HG02885 (cell line): ENCODE results near the gene TMEM219.

ENCODE experiments used
- ATAC-seq: cut with Tn5 transposase; IDR thresholded peaks from one replicate; pipeline ENCODE4 v1.9.1; 2021; ENCODE audit warnings: mild to moderate bottlenecking; ENCODE audit not compliant: unreplicated experiment, poor library complexity

Gene TMEM219

DNA sequence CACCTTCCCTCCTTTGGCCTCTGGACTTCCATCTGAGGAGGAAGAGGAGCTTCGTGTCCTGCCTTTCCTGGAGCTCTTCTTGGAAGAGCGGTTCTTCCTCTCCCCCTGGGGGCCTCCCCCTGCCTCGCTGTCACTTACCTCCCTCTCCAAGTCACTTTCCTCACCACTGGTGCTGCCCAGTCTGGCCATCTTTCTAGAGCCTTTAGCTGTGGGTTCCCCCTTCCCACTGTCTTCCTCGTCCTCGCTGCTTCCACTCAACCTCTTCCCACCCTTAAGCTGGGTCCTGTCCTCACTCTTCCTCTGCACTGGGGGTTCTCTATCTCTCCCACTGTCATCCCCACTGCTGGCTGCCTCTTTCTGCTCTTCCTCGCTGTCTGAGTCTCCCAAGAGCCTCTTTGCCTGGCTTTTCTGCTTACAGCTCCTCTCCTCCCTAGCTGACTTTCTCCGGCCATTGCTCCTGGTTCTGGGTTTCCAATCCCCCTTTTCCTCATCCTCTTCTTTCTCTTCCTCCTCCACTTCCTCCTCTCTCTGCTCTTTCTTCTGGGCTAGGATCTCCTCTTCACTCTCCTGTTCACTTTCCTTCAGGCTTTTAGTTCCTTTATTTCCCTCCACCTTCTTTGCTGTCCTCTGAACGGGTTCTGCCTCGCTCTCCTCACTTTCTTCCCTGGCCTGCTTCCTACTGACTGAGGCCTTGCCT, 32.2 kb downstream of the TMEM219 start:
- ATAC-seq = no peak

- ATAC-seq = peak; percentile 34
These were observed 32.9 kb downstream of the TMEM219 start for GRCh38 chr16:29994600-29995323.

GRCh38 chr16:29995324-29995910, 33.5 kb downstream of the TMEM219 start, which contains the start of gene HIRIP3:
HIRIP3 (minus strand) TSS chr16:29995617; CDS start chr16:29995605, 12 bp downstream.
- peak; percentile 55 for ATAC-seq

DNA sequence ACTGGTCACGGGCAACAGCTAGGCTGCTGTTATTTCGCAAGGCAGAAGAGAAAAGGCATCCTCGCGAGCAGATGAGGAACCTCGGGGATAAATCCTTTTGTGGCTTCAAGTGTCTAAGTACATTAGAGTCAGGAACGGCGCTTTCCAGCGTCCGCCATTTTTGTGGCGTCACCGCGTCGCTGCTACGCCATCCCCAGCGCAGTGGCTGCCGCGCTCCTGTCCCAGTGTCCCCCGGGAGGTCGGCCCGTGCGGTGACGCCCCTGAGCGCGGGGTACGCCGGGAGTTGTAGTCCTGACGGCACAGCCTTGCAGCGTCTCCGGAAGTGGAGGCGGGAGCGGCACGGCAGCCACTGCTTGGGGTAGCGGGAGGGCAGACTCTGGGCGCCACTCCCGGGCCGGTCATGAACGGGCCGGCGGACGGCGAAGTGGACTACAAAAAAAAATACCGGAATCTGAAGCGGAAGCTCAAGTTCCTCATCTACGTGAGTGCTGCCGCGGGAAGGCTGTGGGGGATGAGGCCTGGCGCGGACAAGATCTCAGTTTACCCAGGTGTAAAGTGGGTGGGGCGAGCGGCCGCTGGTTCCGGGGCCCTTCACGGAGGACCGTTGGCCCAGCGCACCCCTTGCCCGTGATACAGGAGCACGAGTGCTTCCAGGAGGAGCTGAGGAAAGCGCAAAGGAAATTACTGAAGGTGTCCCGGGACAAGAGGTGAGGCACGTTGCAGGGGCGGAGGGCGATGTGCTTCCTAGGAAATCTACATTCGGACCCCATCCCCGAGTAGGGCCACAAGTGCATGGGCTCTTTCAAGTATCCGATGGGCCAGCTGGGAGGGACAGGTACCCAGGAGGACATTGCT, 34.3 kb downstream of the TMEM219 start, which contains the start of gene INO80E:
INO80E (plus strand) TSS at position 331 of the 855 bp plus-strand sequence; CDS start at position 401, 70 bp downstream.
- ATAC-seq = peak; percentile 95

GRCh38 chr16:29996766-29997250, 34.9 kb downstream of the TMEM219 start:
- ATAC-seq = no peak

DNA sequence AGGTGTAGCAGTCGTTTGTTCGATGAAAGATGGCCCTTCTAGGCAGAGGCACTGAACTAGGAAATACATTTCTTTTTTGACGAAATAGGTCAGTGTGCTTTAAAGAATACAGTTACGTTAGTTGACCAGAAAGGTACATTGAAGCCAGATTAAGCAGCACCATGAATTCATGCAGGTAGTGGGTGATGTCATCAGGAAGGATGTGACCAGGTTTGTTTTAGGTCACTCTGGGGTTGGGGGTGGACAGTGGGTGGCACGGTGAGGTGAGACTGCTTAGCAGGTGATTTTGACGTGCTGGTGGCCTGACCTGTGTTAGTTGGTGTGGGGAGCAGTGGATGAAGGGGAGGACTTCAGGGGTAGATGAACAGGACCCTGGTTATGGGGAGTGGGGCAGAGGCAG, 37.7 kb downstream of the TMEM219 start:
- ATAC-seq = no peak

DNA sequence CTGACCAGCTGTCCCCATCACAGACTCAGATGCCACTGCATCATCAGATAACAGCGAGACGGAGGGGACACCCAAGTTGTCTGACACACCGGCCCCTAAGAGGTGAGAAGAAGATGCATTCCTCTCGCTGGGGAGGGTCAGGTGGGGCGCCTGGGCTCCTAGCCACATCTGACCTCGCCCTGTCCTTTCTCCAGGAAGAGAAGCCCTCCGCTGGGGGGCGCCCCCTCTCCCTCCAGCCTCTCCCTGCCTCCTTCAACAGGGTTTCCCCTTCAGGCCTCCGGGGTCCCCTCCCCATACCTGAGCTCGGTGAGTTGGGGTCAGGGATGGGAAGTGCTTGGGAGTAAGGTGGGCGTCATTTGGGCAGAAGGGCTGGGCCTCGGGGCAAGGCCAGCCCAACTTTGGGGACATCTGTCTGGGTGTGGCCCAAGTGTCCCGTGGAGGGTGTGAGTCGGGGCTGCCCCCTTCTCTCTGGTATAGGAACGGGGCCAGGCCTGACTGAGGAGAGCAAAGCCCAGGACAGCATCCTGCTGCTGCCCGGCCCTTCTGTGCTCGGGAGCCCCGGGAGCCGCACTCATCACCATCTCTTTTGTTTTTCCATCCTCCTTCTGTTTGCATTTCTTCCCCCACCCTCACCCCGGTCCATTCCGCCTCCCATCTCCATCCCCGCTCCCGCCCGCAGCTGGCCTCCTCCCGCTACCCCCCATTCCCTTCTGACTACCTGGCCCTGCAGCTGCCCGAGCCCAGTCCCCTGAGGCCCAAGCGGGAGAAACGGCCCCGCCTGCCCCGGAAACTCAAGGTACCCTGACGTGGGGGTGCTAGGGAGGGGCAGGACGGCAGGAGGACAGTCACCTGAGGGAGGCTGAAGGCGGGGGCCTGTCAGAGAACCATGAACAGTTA, 39.1 kb downstream of the TMEM219 start:
- no peak for ATAC-seq

DNA sequence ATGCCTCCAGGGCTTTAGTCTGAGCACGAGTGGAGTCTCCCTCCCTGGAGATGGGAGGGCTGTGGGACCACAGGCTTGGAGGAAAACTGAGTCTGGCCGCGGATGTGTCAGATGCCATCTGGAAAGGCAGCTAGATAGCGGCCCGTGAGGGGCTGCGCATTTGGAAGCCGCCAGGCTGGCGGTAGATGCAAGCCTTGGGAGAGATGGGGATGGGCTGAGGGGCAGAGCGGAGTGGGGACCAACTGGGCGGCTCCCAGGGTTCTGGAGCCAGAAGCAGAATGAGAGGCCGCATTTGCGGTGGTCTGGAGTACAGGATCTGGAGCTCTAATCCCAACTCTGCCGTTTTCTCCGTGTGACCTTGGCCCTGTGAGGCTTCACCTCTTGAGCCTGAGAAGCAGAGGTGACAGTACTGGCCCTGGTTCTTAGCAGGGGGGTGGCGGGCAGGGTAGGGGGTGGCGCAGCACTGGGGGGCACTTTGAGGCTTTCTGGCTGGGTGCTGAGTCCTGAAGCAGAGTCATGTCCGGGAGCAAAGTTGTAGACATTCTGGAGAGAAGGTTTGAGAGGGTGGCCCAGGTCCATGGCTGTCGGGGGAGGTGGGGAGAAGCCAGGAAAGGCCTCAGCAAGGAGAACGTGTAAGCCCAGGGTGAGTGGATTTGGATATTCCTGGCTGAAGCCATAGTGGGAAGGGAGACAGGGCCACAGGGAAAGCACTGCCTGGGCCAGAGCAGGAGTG, 40.9 kb downstream of the TMEM219 start:
- ATAC-seq = no peak

DNA sequence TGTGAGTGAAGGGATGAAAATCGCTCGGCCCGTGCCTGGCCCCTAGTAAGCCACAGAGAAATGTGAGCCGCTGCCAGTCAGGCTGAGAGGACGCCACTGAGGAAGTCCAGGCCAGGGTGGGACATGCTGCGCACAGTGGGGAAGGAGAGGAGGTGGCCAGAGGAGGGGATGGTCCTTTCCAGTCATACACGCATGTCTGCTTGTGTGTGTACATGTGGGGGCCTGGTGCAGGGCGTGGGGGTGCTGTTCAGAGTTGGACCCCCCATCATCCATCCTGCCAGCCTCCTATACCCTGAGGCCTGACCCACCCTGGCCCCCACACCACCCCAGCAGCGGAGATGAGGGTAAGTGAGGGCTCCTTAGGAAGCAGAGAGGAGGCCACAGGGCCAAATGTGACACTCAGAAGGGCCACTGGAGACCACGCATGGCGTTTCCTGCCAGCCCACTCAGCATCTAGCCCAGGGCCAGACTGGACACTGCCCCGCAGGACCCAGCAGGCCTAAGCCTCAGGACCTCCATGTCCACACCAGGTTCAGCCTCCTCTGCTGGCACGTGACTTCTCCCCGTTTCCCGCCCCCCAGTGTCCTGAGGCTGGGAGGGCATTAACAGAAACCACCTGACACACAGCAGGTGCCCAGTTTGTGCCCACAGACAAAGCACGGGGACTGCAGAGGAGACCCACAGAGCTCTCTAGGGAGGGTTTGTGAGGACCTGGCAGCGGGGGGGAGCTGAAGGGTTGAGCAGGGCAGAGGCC, 42.0 kb downstream of the TMEM219 start:
- ATAC-seq = no peak

GRCh38 chr16:30004424-30004776, 42.5 kb downstream of the TMEM219 start:
- no peak for ATAC-seq

DNA sequence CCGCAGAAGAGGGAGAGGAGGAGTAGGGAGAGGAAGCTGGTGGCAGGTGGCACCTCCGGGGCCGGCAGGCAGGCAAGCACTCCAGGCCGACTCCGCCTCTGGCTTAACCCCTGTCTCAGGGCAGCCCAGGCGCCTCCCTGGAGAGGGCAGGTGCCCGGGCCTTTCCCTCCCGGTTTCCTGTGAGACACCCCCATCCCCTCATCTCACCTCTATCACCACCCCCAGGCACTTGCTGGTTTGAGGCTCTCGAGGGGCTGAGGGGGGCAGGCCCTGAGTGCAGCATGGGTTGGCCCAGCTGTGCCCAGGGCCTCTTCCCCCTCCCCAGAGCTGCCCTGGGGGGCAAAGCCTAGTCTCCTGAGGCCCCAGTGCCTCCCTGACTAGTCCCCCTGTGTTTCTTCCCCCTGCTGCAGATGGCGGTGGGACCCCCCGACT, 42.9 kb downstream of the TMEM219 start:
- ATAC-seq = no peak

DNA sequence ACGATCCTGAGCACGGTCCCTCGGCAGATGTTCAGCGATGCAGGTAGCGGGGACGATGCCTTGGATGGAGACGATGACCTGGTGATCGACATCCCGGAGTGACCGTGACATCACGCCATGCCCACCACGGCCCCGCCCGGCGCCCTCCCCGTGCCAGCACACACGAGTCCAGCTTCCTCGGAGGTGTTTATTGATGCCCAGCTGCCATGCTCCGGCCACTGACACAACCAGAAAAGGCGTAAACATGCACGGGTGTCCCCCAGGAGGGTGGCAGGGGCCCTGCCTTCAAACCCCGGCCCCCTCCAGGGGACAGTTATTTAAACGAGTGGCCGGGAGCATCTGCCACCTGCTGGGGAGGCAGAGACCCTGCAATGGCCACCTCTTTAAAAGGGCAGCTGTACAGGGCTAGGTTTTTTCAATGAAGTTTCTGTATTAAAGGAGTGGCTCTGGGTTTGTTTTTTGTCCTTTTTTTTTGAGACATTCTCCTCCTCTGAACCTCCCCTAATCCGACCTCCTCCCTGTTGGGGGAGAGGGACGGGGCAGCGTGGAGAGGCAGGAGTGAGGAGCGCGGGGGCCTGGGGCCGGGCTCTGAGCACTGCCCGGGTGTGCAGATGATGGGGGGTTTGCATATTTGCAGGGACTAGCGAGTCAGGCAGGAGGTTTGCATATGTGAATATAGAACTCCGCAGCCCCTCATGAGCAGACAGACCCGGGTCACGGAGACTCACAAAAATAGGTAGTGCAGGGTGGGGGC, 43.6 kb downstream of the TMEM219 start:
- ATAC-seq = no peak

GRCh38 chr16:30006095-30006473, 44.2 kb downstream of the TMEM219 start:
- ATAC-seq = no peak

GRCh38 chr16:30006659-30007377, 44.9 kb downstream of the TMEM219 start:
- no peak for ATAC-seq

DNA sequence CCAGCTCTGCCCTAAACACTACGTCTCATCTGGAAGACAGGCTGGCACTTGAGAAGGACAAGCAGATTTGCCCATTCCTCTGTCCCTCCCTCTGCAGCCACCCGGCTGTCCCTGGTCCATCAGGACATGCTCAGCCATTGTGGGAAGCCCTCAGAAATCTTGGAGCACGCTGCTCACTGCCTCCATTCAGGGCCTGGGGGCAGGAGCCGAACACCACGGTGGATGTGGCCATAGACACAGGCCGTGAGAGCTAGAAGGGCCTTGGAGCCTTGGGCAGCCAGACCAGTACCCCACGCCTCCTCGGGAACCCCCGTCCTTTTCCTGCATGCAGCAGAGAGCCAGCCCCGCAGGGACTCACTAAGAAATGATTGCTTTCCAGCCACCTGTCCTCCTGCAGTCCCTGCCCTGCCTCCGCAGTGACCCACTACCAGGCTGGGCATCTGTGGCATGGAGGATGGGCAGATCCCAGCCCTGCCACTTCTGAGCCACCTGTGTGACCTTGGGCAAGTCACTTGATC, 45.6 kb downstream of the TMEM219 start:
- no peak for ATAC-seq

GRCh38 chr16:30009085-30009862, 47.4 kb downstream of the TMEM219 start:
- no peak for ATAC-seq
